GM19025 (cell line): ENCODE results near the gene NFIA.

Experiments used
- ATAC-seq: cut with Tn5 transposase; IDR thresholded peaks from one replicate; pipeline ENCODE4 v1.9.1; 2021; ENCODE audit warnings: mild to moderate bottlenecking, low read depth, moderate library complexity; ENCODE audit not compliant: unreplicated experiment

The NFIA gene

GRCh38 chr1:61143821-61144424, 61.6 kb downstream of the NFIA start:
- ATAC-seq, result no peak

GRCh38 chr1:61149010-61149860, 66.9 kb downstream of the NFIA start:
- no peak for ATAC-seq

- no peak for ATAC-seq
Observed at GRCh38 chr1:61151565-61151964, 69.2 kb downstream of the NFIA start.

- ATAC-seq, result no peak
Observed at GRCh38 chr1:61152066-61152465, 69.7 kb downstream of the NFIA start.

- ATAC-seq, result no peak
Observed at GRCh38 chr1:61152469-61153105, 70.2 kb downstream of the NFIA start.

- ATAC-seq, result no peak
Observed at GRCh38 chr1:61156576-61157467, 74.5 kb downstream of the NFIA start.

- no peak for ATAC-seq
Observed at GRCh38 chr1:61157468-61157987, 75.2 kb downstream of the NFIA start.

GRCh38 chr1:61158591-61158990, 76.2 kb downstream of the NFIA start:
- no peak for ATAC-seq

- no peak for ATAC-seq
Observed at GRCh38 chr1:61160526-61160925, 78.2 kb downstream of the NFIA start.

- ATAC-seq, result no peak
Observed at GRCh38 chr1:61162520-61163258, 80.3 kb downstream of the NFIA start.

- ATAC-seq, result no peak
Observed at GRCh38 chr1:61163355-61163754, 81.0 kb downstream of the NFIA start.

GRCh38 chr1:61165402-61165801, 83.0 kb downstream of the NFIA start:
- ATAC-seq, result no peak

GRCh38 chr1:61167309-61167708, 84.9 kb downstream of the NFIA start:
- no peak for ATAC-seq

GRCh38 chr1:61169045-61169444, 86.7 kb downstream of the NFIA start:
- ATAC-seq, result no peak

GRCh38 chr1:61169634-61170033, 87.3 kb downstream of the NFIA start:
- ATAC-seq, result no peak

GRCh38 chr1:61170328-61171238, 88.2 kb downstream of the NFIA start:
- ATAC-seq, result no peak

- no peak for ATAC-seq
Observed at GRCh38 chr1:61171346-61171745, 89.0 kb downstream of the NFIA start.

GRCh38 chr1:61171974-61172373, 89.6 kb downstream of the NFIA start:
- no peak for ATAC-seq

- ATAC-seq, result no peak
Observed at GRCh38 chr1:61173118-61173517, 90.8 kb downstream of the NFIA start.
